Chondrocyte (in vitro differentiated cells): ENCODE measurements around the gene ZG16. TPM values are rescaled to one million over a fixed set of nuclear protein-coding genes. Genes with fewer than 3 reads are reported as not detected.
A peak's percentile ranks its signal among the peaks of the same experiment; 100 is the strongest.

Experiments used
- DNase-seq: peaks from one replicate; pipeline ENCODE4 v3.0.0; 2021; ENCODE audit warnings: mixed read lengths, low spot score
- H3K27ac Mint-ChIP-seq: one replicate; pipeline ENCODE4 v1.8.0; 2021; ENCODE audit warnings: mild to moderate bottlenecking, moderate library complexity, mixed read lengths; ENCODE audit not compliant: unreplicated experiment
- H3K27me3 Mint-ChIP-seq: 2 replicates; pipeline ENCODE4 v1.8.0; 2021; ENCODE audit warnings: low read depth, mixed read lengths
- H3K36me3 Mint-ChIP-seq: 2 replicates; pipeline ENCODE4 v1.8.0; 2021; ENCODE audit warnings: low read depth, mixed read lengths
- H3K4me1 Mint-ChIP-seq: 2 replicates; pipeline ENCODE4 v1.8.0; 2021; ENCODE audit warnings: low read depth, mild to moderate bottlenecking, mixed read lengths
- H3K4me3 Mint-ChIP-seq: one replicate; pipeline ENCODE4 v1.8.0; 2021; ENCODE audit warnings: mild to moderate bottlenecking, moderate library complexity, mixed read lengths; ENCODE audit not compliant: unreplicated experiment
- H3K9me3 Mint-ChIP-seq: 2 replicates; pipeline ENCODE4 v1.8.0; 2021; ENCODE audit warnings: low read depth, mixed read lengths
- CTCF ChIP-seq: fragments of 200-600 bp; sonication (generic); IDR thresholded peaks from 2 replicates; pipeline ENCODE4 v1.5.0; 2021; ENCODE audit warnings: antibody characterized with exemption, mild to moderate bottlenecking, moderate library complexity
- total RNA-seq: library from RNA; stranded (reverse); gene quantifications from 3 replicates; pipeline ENCODE4 v1.2.1, GENCODE V29; 2021

ZG16 gene
- total RNA-seq, 1 donor from 2014 or later = not detected

GRCh38 chr16:29810699-29811169, 32.7 kb downstream of the ZG16 start:
- Mint-ChIP-seq H3K36me3 (peaks cover 9% of the 10 kb centered on the region), H3K9me3 (no peaks in the 10 kb centered on the region), H3K27me3 (no peaks in the 10 kb centered on the region), H3K4me1 (peaks cover 65% of the 10 kb centered on the region), H3K27ac (peak overlapping the region; percentile 97), H3K4me3 (peak overlapping the region; percentile 82)
- no peak for DNase-seq
- no peak for TF ChIP-seq CTCF

GRCh38 chr16:29811170-29811895, 33.3 kb downstream of the ZG16 start:
- Mint-ChIP-seq H3K9me3 (no peaks in the 10 kb centered on the region), H3K27ac (peak overlapping the region; percentile 97), H3K27me3 (no peaks in the 10 kb centered on the region), H3K4me3 (peak overlapping the region; percentile 82), H3K4me1 (peaks cover 66% of the 10 kb centered on the region), H3K36me3 (peaks cover 9% of the 10 kb centered on the region)
- no peak for TF ChIP-seq CTCF
- DNase-seq = peak; percentile 99

GRCh38 chr16:29811896-29812665, 34.0 kb downstream of the ZG16 start, which contains the start of gene PRRT2:
Gene PRRT2, plus strand, starts transcription at chr16:29812193. Its CDS starts 862 bp downstream, at chr16:29813055.
- Mint-ChIP-seq H3K27ac (peak within 1 kb of the TSS; percentile 97), H3K9me3 (no peaks in the 10 kb centered on the region), H3K27me3 (no peaks in the 10 kb centered on the region), H3K4me1 (peaks cover 71% of the 10 kb centered on the region), H3K36me3 (peaks cover 9% of the 10 kb centered on the region), H3K4me3 (peak within 1 kb of the TSS; percentile 82)
- DNase-seq = no peak
- TF ChIP-seq CTCF = peak; percentile 12

- peaks cover 73% of the 10 kb centered on the region for H3K4me1 Mint-ChIP-seq
- peak overlapping the region; percentile 82 for H3K4me3 Mint-ChIP-seq
- no peak for DNase-seq
- H3K9me3 Mint-ChIP-seq = no peaks in the 10 kb centered on the region
- peaks cover 9% of the 10 kb centered on the region for H3K36me3 Mint-ChIP-seq
- TF ChIP-seq CTCF = no peak
- H3K27ac Mint-ChIP-seq = peak overlapping the region; percentile 97
- H3K27me3 Mint-ChIP-seq = no peaks in the 10 kb centered on the region
Observed at GRCh38 chr16:29812754-29813643, 34.9 kb downstream of the ZG16 start.
